Gastroesophageal sphincter (tissue), 3 donors: ENCODE data around the gene MGST1.

Source experiments
- CTCF ChIP-seq, 4 experiments: fragments of 200-600 bp in 2 of 4; fragments of 450-650 bp in 2 of 4; sonication (generic) in 1 of 4; IDR thresholded peaks; one replicate each; pipeline ENCODE4 v1.5.1; 2017 to 2019; ENCODE audit warnings: antibody characterized with exemption in 4 of 4, mild to moderate bottlenecking in 2 of 4, moderate library complexity in 2 of 4
- POLR2A ChIP-seq, 2 donors: fragments of 450-650 bp; IDR thresholded peaks; one replicate each; pipeline ENCODE4 v1.6.1; 2017; ENCODE audit warnings: antibody characterized with exemption in 2 of 2, mild to moderate bottlenecking in 2 of 2, moderate library complexity in 1 of 2
- POLR2AphosphoS5 ChIP-seq: sonication (generic); formaldehyde crosslinking; IDR thresholded peaks from one replicate; pipeline ENCODE4 v1.6.1; 2017; ENCODE audit warnings: antibody characterized with exemption

- TF ChIP-seq CTCF (IDR thresholded peaks at IDR 0.05) (no peak), POLR2A (IDR thresholded peaks at IDR 0.05) (no peak), POLR2AphosphoS5 (no peak)
These were observed 19.5 kb upstream of the MGST1 start for GRCh38 chr12:16327963-16328362.
